Stimulated activated CD4-positive, alpha-beta T cell treated with anti-CD3 and anti-CD28 coated beads, Interleukin-1b, Interleukin-23, amount 100 ng/mL, for 4 hours (primary cell): ENCODE measurements around the gene FRY.

Source experiments
- DNase-seq, 2 donors: peaks; one replicate each; pipeline ENCODE4 v3.0.0-alpha.2; 2020; ENCODE audit warnings: low read depth in 2 of 2

The FRY gene

DNA sequence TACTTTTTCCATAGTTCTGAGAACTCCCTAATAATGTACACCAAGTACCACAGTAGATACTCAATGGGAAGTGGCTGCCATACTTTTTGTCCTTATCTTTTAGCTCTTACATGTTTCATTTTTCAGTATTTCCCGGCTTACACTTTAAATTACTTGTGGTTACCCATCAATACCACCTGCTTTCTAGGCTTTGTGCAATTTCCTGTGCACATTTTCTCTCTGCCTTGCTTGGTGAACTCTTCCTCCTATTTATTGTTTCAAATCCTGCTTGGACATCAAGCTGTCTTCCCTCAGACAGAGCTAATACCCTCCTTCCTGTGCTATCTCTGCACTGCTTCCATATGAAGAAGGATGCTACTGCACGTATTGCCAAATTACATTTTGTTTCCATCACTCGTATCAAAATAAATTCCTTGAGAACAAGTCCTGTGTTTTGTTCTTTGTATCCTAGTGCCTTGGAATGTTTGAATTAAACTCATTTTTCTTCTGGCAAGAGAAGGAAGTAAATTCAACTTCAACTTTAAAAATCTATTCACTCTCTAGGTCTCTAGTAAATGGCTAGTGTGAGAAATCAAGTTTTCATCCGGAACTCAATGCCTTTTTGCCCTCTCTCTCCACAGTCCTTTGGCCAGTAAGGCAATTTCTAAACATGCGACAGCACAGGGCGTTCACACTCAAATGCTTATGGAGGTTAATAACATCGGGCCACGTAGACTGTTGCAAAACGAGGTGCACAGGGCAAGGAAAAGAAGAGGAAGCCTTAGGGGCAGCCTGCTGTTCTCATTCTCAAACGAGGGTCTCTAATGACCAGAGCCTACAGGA is 277.9 kb downstream of the FRY start:
- DNase-seq: no peak

DNA sequence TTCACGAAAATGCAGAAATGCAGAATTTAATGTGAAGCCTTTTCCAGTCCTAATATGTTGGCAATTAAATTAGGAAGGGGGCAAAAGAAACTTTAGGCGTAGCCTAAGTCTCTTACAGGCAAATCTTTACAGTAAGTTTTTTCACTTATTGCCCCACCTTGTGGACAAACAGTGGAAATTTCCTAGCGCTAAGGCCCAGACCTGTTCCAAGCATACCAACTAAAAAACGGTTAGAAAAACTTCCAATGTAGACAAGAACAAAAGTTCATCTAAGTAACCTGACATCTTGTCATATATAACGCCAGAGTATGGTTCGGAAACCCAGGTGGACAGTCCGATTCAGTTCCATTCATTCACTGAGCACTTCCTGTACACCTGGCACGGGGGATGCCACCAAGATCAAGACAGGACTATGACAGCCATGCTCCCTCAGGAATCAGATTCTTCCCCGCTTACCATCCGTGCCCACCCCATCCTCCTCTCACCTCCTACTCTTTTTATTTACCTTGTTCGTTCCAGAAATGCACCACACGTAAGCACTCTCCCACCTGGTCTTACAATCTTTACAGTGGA is 278.6 kb downstream of the FRY start:
- no peak for DNase-seq

DNA sequence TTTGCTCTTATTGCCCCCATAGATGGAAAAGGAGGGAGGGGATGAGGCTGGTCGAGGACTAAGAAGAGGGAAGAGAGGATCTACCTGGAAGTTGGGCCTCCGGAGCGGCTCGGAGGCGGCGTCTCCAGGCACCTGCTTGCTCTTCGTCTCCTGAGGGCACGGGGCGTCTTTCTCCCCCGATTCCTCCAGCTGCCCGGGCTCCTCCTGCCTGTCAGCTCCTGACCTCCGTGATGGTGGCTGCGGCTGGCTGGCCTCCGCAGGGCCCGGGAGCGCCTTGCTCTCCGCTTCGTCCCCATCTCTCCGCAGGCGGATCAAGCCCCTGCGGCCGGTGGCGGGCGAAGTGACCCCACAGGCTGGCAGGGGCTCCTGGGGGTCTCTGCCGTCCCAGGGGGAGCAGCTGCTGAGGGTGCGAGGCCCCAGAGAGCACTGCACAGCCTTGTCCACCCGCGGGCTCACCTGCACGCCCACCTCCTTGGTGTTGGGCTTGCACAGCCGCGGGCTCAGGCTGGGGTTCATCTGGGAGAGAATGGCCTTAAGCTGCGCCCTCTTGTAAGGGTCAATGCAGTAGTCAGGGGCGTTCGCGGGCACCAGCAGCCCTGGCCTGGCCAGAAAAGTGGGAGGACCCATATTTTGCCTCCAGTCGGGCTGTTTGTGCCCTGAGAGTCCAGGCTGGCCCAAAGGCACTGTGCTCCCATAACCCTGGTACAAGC is 279.8 kb downstream of the FRY start:
- DNase-seq: no peak

DNA sequence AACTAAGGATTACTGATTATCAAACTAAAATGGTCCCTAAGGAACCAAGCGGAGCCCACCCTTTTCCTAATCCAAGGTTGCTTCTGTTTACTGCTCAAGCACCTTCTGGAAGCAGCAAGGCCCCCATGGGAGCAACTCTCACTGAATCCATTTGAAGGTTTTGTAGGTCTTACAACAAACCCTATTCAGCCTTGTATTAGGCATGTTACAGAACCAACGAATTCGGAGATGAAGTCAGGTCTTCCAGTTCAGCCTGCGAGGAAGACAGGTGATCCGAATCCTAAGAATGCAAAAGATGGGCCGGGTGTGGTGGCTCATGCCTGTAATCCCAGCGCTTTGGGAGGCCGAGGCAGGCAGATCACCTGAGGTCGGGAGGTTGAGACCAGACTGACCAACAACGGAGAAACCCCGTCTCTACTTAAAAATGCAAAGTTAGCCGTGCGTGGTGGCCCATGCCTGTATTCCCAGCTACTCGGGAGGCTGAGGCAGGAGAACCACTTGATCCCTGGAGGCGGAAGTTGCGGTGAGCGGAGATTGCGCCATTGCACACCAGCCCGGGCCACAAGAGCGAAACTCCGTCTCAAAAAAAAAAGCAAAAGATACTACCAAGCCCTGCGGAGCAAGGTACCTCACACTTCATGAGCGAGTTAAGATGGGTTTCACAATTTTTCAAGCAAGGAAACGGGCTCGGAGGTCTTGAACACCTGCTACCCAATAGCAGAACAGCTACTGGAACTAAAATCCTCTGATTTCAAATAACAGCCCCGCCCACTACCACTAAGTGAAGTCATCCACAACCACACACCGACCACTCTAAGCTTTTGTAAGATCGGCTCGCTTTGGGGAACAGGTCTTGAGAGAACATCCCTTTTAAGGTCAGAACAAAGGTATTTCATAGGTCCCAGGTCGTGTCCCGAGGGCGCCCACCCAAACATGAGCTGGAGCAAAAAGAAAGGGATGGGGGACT is 283.0 kb downstream of the FRY start:
- DNase-seq: peak in 1 of 2 donors; percentile 51

DNA sequence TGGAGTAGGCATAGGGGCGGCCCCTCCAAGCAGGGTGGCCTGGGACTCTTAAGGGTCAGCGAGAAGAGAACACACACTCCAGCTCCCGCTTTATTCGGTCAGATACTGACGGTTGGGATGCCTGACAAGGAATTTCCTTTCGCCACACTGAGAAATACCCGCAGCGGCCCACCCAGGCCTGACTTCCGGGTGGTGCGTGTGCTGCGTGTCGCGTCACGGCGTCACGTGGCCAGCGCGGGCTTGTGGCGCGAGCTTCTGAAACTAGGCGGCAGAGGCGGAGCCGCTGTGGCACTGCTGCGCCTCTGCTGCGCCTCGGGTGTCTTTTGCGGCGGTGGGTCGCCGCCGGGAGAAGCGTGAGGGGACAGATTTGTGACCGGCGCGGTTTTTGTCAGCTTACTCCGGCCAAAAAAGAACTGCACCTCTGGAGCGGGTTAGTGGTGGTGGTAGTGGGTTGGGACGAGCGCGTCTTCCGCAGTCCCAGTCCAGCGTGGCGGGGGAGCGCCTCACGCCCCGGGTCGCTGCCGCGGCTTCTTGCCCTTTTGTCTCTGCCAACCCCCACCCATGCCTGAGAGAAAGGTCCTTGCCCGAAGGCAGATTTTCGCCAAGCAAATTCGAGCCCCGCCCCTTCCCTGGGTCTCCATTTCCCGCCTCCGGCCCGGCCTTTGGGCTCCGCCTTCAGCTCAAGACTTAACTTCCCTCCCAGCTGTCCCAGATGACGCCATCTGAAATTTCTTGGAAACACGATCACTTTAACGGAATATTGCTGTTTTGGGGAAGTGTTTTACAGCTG is 283.9 kb downstream of the FRY start, which contains the start of the genes BRCA2 and ZAR1L:
BRCA2 (plus strand) TSS at position 271 of the 790 bp plus-strand sequence. CDS start 953 bp downstream, outside the sequence.
ZAR1L (minus strand) TSS at position 126 of the 790 bp plus-strand sequence. CDS start 3,438 bp downstream, outside the sequence.
- DNase-seq: peak; percentile 75 to 81

DNA sequence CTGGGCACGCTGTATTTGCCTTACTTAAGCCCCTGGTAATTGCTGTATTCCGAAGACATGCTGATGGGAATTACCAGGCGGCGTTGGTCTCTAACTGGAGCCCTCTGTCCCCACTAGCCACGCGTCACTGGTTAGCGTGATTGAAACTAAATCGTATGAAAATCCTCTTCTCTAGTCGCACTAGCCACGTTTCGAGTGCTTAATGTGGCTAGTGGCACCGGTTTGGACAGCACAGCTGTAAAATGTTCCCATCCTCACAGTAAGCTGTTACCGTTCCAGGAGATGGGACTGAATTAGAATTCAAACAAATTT is 284.4 kb downstream of the FRY start:
- no peak for DNase-seq

DNA sequence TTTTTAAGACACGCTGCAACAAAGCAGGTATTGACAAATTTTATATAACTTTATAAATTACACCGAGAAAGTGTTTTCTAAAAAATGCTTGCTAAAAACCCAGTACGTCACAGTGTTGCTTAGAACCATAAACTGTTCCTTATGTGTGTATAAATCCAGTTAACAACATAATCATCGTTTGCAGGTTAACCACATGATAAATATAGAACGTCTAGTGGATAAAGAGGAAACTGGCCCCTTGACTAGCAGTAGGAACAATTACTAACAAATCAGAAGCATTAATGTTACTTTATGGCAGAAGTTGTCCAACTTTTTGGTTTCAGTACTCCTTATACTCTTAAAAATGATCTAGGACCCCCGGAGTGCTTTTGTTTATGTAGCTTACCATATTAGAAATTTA is 284.9 kb downstream of the FRY start:
- no peak for DNase-seq

DNA sequence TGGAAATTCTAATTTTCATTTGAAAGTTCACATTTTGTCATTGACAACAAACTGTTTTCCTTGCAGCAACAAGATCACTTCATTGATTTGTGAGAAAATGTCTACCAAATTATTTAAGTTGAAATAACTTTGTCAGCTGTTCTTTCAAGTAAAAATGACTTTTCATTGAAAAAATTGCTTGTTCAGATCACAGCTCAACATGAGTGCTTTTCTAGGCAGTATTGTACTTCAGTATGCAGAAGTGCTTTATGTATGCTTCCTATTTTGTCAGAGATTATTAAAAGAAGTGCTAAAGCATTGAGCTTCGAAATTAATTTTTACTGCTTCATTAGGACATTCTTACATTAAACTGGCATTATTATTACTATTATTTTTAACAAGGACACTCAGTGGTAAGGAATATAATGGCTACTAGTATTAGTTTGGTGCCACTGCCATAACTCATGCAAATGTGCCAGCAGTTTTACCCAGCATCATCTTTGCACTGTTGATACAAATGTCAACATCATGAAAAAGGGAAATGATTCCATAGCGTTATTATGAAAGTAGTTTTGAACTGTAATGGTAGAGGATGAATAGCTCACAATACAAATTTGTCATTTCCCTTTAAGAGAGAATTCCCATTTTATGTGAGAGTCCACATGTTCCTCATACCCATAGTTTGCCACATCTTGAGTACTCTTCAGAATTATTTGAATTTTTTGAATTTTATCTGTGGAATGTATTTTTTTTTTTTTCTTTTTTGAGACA is 286.3 kb downstream of the FRY start:
- DNase-seq: no peak

DNA sequence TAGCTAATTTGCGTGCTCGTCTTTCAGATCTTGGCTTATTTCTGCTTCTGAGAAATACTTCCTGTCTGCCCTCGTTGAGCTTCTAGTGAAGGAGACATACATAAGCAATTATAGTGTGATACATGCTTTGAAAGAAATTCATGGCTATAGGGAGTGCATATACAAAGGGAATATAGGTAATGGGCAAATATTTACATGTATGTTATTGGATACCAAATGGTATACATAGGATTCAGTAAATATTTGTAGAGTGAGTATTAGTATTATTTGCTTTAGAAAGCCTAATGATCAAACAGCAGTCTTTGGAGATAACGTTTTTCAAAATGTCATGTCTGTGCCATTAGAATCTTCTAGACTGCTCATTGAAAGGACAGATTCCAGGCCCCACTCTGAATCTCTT is 289.0 kb downstream of the FRY start:
- no peak for DNase-seq

DNA sequence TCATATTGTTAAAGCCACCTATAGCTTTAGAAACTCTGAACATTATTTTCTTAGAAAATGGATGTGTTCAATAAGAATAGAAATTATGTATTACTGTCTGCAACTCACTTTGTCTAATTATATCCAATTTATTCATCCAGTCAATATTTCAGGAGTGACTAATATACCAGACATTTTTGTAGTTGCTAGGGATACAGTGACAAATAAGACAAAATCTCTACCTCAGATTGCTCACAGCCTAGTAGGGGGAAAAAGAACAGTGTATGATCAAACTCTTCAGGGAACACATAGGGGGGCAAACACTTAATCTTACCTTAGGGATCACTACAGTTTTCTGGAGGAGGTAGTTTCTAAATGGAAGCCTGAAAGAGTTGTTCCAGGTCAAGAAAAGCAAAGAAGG is 292.3 kb downstream of the FRY start:
- no peak for DNase-seq

DNA sequence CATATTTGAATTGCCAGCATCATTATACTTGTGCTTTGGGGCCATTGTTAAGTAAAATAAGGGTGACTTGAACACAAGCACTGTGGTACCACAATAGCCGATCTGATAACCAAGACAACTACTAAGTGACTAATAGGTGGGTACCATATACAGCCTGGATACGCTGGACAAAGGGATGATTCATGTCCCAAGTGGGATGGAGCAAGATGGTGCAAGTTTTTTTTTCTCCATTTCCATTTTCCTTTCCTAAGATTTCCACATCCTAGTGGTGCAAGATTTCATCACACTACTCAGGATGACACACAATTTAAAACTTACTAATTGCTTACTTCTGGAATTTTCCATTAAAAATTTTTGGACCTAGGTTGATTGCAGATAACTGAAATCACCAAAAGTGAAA is 298.9 kb downstream of the FRY start:
- no peak for DNase-seq

DNA sequence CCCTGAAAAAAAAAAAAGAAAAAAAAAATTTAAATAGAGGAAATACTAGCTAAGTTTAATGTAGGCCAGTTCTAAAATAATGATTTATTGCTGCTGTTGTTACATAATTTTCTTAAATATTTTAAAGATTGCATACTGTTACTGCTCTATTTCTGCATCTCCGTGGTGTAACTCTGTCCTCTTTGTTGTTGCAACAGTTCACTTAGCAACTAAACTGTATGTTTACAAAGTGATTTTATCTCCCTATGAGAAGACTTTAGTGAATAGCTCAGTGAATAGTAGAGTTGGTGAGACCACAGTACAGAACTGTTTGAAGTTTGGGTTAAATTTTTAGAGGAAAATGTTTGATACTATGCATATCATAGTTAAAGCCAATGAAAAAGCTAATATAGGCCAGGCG is 303.1 kb downstream of the FRY start:
- DNase-seq: no peak

DNA sequence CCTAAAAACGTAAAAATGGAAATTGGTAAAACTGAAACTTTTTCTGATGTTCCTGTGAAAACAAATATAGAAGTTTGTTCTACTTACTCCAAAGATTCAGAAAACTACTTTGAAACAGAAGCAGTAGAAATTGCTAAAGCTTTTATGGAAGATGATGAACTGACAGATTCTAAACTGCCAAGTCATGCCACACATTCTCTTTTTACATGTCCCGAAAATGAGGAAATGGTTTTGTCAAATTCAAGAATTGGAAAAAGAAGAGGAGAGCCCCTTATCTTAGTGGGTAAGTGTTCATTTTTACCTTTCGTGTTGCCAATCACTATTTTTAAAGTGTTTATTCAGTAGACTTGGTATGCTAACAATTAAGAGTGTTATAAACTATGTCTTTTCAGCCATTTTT is 309.3 kb downstream of the FRY start:
- no peak for DNase-seq

DNA sequence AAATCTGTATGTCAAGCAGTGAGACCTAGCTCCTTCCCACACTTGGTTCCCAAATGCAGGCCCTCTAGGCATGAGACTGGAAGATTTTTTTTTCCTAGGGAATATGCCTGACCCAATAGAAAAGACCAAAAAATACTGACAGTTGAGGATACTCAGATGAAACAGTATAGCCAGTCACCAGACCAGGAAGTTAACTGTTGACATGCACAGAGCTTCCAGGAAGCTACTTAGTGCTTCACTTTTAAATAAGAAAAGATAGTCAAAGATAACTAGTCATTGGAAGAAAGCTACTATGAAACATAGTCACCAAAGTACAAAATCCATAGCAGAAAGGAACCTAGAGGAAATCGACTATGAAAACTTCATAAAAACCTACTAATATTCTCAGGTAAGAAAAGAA is 316.1 kb downstream of the FRY start:
- no peak for DNase-seq
